Esophagus muscularis mucosa (tissue), 4 donors: Measurements from ENCODE around the gene HEBP2. TPM values are rescaled to one million over a fixed set of nuclear protein-coding genes. Genes with fewer than 3 reads are reported as not detected.
A peak's percentile ranks its signal among the peaks of the same experiment; 100 is the strongest.

Experiments used
- DNase-seq: peaks from one replicate; pipeline ENCODE4 v3.0.0-alpha.2; 2017; ENCODE audit errors: extremely low spot score
- H3K27ac ChIP-seq, 4 donors: fragments of 200-600 bp; sonication (generic); replicated peaks in 1 of 4; 1 replicate in 3 of 4; 2 replicates in 1 of 4; pipeline ENCODE4 v1.5.1; 2016 to 2019; ENCODE audit warnings: mild to moderate bottlenecking in 1 of 4
- H3K27me3 ChIP-seq, 4 donors: fragments of 200-600 bp; sonication (generic); one replicate each; pipeline versions ENCODE4 v1.5.1 to v1.6.0; 2016 to 2019
- H3K36me3 ChIP-seq, 4 donors: fragments of 200-600 bp; sonication (generic); one replicate each; pipeline ENCODE4 v1.5.1; 2016 to 2019
- H3K4me1 ChIP-seq, 4 donors: fragments of 200-600 bp; sonication (generic); one replicate each; pipeline ENCODE4 v1.5.1; 2016 to 2019
- H3K4me3 ChIP-seq, 4 donors: fragments of 200-600 bp; sonication (generic); 1 replicate in 2 of 4; 2 replicates in 2 of 4; pipeline ENCODE4 v1.5.1; 2016 to 2019; ENCODE audit warnings: mild to moderate bottlenecking in 4 of 4, moderate library complexity in 1 of 4
- H3K9me3 ChIP-seq, 4 donors: fragments of 200-600 bp; sonication (generic); 1 replicate in 3 of 4; 2 replicates in 1 of 4; pipeline ENCODE4 v1.5.1; 2016 to 2019
- EP300 ChIP-seq: sonication (generic); formaldehyde crosslinking; IDR thresholded peaks from one replicate; pipeline ENCODE4 v1.6.1; 2017; ENCODE audit warnings: antibody characterized with exemption
- POLR2A ChIP-seq: fragments of 450-650 bp; IDR thresholded peaks from one replicate; pipeline ENCODE4 v1.6.1; 2017; ENCODE audit warnings: antibody characterized with exemption, moderate library complexity, mild to moderate bottlenecking, low read depth
- POLR2AphosphoS5 ChIP-seq, 2 donors: sonication (generic); formaldehyde crosslinking; IDR thresholded peaks; one replicate each; pipeline ENCODE4 v1.6.1; 2017; ENCODE audit warnings: antibody characterized with exemption in 2 of 2
- WGBS: methylation state at CpG from one replicate; pipeline ENCODE4 v1.1.5; 2018; 5-methylcytosine and 5-hydroxymethylcytosine counted together
- intact Hi-C: fragments of 100-400 bp; cut with DNase I; formaldehyde crosslinking; loops from one replicate; pipeline ENCODE4 v1.15.1; 2023
- total RNA-seq, 4 donors: library from RNA; depleted of rRNA; stranded (reverse); fragments of >200 nt; gene quantifications; one replicate each; pipeline versions ENCODE4 v1.1.0 to v1.2.1, GENCODE V29; 2016
- TF ChIP-seq, protein P1 (sequence below), 3 experiments: fragments of 200-600 bp in 2 of 3; fragments of 450-650 bp in 1 of 3; sonication (generic) in 2 of 3; IDR thresholded peaks; one replicate each; pipeline ENCODE4 v1.5.1; 2017 to 2019; ENCODE audit warnings: antibody characterized with exemption in 3 of 3, mild to moderate bottlenecking in 2 of 3, moderate library complexity in 1 of 3

HEBP2 gene
- total RNA-seq, 4 donors from 2014 or later: 90.1 to 135 (median 104) TPM

DNA sequence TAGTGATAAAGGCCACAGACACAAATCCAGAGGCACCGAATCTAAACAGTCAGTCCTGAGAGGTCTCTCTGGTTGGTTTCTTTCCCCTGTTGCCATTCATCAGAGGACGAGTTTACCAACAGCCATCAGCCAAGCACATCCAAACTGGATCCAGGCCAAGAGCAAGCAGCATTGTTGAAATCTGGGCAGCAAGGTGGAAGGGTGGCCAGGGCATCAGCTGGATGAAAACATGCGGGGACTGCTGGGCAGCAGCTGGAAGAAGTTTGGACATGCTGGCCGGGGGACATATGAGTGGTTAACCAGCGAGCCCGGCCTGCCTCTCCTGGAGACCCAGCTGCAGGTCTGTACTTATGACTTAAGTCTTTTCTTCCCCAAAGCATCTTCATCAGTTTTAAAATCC, 26.2 kb upstream of the HEBP2 start, which contains the start of gene SMIM28:
TSS of gene SMIM28 (plus strand) at position 62 of the 400 bp plus-strand sequence. CDS start at position 230, 168 bp downstream.
- 89% methylated on average over 6 of the region's 6 CpGs for WGBS
- Histone ChIP-seq H3K27me3 (no peaks in the 10 kb centered on the region), H3K4me1 (no peaks in the 10 kb centered on the region)

DNA sequence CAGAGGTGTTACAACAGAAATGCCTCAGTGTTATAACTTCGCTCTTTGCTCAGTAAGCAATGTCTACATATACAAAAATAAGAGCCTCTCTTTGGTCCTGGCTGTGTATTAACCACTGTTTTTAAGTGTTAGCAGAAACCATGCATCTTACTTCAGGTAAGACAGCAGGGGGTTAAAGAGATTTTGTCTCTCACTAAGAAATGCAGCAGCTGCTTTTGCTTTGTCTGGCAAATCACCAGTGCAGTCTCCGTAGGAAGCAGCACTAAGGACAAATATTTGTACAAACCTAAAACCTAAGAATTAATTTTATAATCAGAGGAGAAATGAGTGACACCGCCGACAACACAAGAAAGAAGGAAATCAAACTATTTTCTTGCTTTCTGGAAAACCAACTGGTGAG, 25.6 kb upstream of the HEBP2 start:
- Histone ChIP-seq H3K4me1 (no peaks in the 10 kb centered on the region), H3K9me3 (no peaks in the 10 kb centered on the region), H3K27me3 (no peaks in the 10 kb centered on the region), H3K4me3 (no peak overlapping the region), H3K36me3 (no peaks in the 10 kb centered on the region), H3K27ac (no peak overlapping the region)
- intact Hi-C loops: no loop called here
- TF ChIP-seq, protein P1, sequence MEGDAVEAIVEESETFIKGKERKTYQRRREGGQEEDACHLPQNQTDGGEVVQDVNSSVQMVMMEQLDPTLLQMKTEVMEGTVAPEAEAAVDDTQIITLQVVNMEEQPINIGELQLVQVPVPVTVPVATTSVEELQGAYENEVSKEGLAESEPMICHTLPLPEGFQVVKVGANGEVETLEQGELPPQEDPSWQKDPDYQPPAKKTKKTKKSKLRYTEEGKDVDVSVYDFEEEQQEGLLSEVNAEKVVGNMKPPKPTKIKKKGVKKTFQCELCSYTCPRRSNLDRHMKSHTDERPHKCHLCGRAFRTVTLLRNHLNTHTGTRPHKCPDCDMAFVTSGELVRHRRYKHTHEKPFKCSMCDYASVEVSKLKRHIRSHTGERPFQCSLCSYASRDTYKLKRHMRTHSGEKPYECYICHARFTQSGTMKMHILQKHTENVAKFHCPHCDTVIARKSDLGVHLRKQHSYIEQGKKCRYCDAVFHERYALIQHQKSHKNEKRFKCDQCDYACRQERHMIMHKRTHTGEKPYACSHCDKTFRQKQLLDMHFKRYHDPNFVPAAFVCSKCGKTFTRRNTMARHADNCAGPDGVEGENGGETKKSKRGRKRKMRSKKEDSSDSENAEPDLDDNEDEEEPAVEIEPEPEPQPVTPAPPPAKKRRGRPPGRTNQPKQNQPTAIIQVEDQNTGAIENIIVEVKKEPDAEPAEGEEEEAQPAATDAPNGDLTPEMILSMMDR (IDR thresholded peaks at IDR 0.05): no peak
- TF ChIP-seq POLR2A: no peak
- no peak for TF ChIP-seq EP300
- TF ChIP-seq POLR2AphosphoS5 (IDR thresholded peaks at IDR 0.05): no peak
- 74% methylated on average over 4 of the region's 4 CpGs for WGBS
- no peak for DNase-seq

More for the DNA sequence above, 26.2 kb upstream of the HEBP2 start, which contains the start of gene SMIM28:
- no peak for DNase-seq
- TF ChIP-seq POLR2A: no peak
- no peaks in the 10 kb centered on the region for H3K36me3 ChIP-seq
- H3K9me3 ChIP-seq: no peaks in the 10 kb centered on the region
- intact Hi-C loops: no loop called here
- no peak within 1 kb of the TSS for H3K4me3 ChIP-seq
- H3K27ac ChIP-seq: no peak within 1 kb of the TSS

DNA sequence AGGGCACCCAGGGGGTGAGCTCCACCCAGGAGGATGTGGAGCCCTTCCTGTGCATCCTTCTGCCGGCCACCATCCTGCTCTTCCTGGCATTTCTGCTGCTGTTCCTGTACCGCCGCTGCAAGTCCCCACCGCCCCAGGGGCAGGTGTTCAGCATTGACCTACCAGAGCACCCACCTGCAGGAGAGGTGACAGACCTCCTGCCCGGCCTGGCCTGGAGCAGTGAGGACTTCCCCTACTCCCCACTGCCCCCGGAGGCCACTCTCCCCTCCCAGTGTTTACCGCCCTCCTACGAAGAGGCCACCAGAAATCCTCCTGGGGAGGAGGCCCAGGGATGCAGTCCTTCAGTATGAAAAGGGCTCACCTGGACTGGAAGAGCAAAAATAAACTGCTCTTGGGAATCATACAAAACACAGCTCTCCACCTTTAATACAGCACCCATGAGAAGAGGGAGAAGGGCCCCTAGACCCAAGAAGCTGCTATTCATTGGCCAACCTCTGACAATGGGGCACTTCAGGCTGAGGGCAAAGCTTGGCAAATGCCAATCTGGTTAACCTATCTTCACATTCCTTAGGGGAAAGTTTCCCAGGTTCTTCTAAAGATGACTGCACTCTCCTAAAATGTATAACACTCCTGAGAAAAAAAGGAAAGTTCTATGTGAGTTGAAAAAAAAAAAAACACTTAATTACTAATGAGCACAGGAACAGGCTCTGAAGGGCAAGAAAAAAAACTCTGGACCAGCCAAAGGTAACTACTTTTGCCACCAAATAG, 21.3 kb upstream of the HEBP2 start:
- Histone ChIP-seq H3K27ac (no peak overlapping the region), H3K4me3 (no peak overlapping the region), H3K4me1 (no peaks in the 10 kb centered on the region), H3K36me3 (no peaks in the 10 kb centered on the region), H3K27me3 (peaks cover 0 to 8% (median 0%) of the 10 kb centered on the region in 4 donors), H3K9me3 (no peaks in the 10 kb centered on the region)
- intact Hi-C loops: no loop called here
- DNase-seq: peak; percentile 75
- WGBS: 85% methylated on average over 2 of the region's 8 CpGs
- TF ChIP-seq POLR2A: no peak
- no peak for TF ChIP-seq EP300
- TF ChIP-seq, protein P1 (IDR thresholded peaks at IDR 0.05): no peak
- TF ChIP-seq POLR2AphosphoS5 (IDR thresholded peaks at IDR 0.05): no peak

- Histone ChIP-seq H3K4me1 (no peaks in the 10 kb centered on the region), H3K27ac (no peak overlapping the region), H3K27me3 (peaks cover 0 to 8% (median 0%) of the 10 kb centered on the region in 4 donors), H3K36me3 (no peaks in the 10 kb centered on the region), H3K4me3 (no peak overlapping the region), H3K9me3 (no peaks in the 10 kb centered on the region)
- TF ChIP-seq POLR2A (no peak), EP300 (no peak), POLR2AphosphoS5 (IDR thresholded peaks at IDR 0.05) (no peak)
- TF ChIP-seq, protein P1 (IDR thresholded peaks at IDR 0.05): no peak
- intact Hi-C loops: no loop called here
- WGBS: 82% methylated on average over 3 of the region's 3 CpGs
- DNase-seq: peak; percentile 39
Observed at GRCh38 chr6:138383776-138384175, 20.2 kb upstream of the HEBP2 start.

- intact Hi-C loops: no loop called here
Observed at GRCh38 chr6:138386897-138387296, 17.1 kb upstream of the HEBP2 start.

More at GRCh38 chr6:138386897-138387296, 17.1 kb upstream of the HEBP2 start:
- no peaks in the 10 kb centered on the region for H3K9me3 ChIP-seq
- H3K27me3 ChIP-seq: peaks cover 0 to 8% (median 0%) of the 10 kb centered on the region in 4 donors
- TF ChIP-seq, protein P1 (IDR thresholded peaks at IDR 0.05): no peak
- TF ChIP-seq POLR2AphosphoS5 (IDR thresholded peaks at IDR 0.05) (no peak), EP300 (no peak), POLR2A (no peak)
- no peak overlapping the region for H3K27ac ChIP-seq
- no peak for DNase-seq
- H3K4me3 ChIP-seq: no peak overlapping the region
- H3K36me3 ChIP-seq: no peaks in the 10 kb centered on the region
- WGBS: 98% methylated on average over 3 of the region's 3 CpGs
- H3K4me1 ChIP-seq: no peaks in the 10 kb centered on the region
